HCT116 (cell line): ENCODE measurements around the gene ESPN. TPM values are rescaled to one million over a fixed set of nuclear protein-coding genes. Genes with fewer than 3 reads are reported as not detected.

Source experiments
- ATAC-seq: fragments of 200-7000 bp; cut with Tn5 transposase; 2 replicates; pipeline ENCODE4 v1.9.1; 2020; ENCODE audit warnings: mild to moderate bottlenecking, moderate library complexity
- BruUV-seq: library from RNA; stranded (reverse); fragments of 400-500 nt; replicated peaks from 2 replicates; lab custom pipeline; 2021; lab: Mats Ljungman, UMichigan
- CTCF ChIA-PET: fragments of 300-600 bp; sonication (Branson Sonifier 250); formaldehyde crosslinking; loops from one replicate; lab custom pipeline; 2021; ENCODE audit warnings: antibody characterized with exemption; lab: Charles Lee
- POLR2A ChIA-PET: fragments of 300-600, 350-600 bp; sonication (Branson Sonifier 250); formaldehyde crosslinking; loops from one replicate; lab custom pipeline; 2021; ENCODE audit warnings: antibody characterized with exemption; lab: Charles Lee
- RAD21 ChIA-PET, 2 experiments: fragments of 300-600 bp; sonication (Branson Sonifier 250); formaldehyde crosslinking; loops; one replicate each; lab custom pipeline; 2023; ENCODE audit warnings: low total read pairs in 2 of 2; ENCODE audit not compliant: uncharacterized antibody in 2 of 2, unreplicated experiment in 2 of 2, low non-redundant PET in 1 of 2; lab: Charles Lee
- DNase-seq: peaks from one replicate; pipeline ENCODE4 v3.0.0-alpha.2; 2010; ENCODE audit warnings: low read depth, low spot score
- H2AFZ ChIP-seq: fragments of 200-600 bp; shearing (Covaris generic), sonication (generic); 2 replicates; pipeline ENCODE4 v1.6.1; 2017; ENCODE audit warnings: low read depth, mixed run types, mixed read lengths, antibody characterized with exemption, low read length; ENCODE audit not compliant: poor library complexity, severe bottlenecking
- H3K27ac ChIP-seq: 2 replicates; pipeline ENCODE4 v1.5.1; 2012; ENCODE audit warnings: low read depth, low read length
- H3K27me3 ChIP-seq: fragments of 200-600 bp; sonication (generic); 2 replicates; pipeline ENCODE4 v1.6.1; 2016; ENCODE audit warnings: mixed run types, low read length, mixed read lengths; ENCODE audit not compliant: insufficient read depth
- H3K36me3 ChIP-seq, 2 experiments: fragments of 200-500 bp in 1 of 2; fragments of 200-600 bp in 1 of 2; sonication (Bioruptor generic) in 1 of 2; sonication (generic) in 1 of 2; 2 replicates each; pipeline versions ENCODE4 v1.5.1 to v1.6.1; 2014 to 2016; ENCODE audit warnings: low read length in 2 of 2, inconsistent platforms in 1 of 2, mixed read lengths in 1 of 2, mixed run types in 1 of 2; ENCODE audit not compliant: insufficient read depth in 2 of 2, control insufficient read depth in 1 of 2
- H3K4me1 ChIP-seq, 2 experiments: fragments of 200-600 bp in 1 of 2; sonication (generic) in 1 of 2; 2 replicates each; pipeline versions ENCODE4 v1.5.1 to v1.6.1; 2012 to 2017; ENCODE audit warnings: low read length in 2 of 2, inconsistent platforms in 1 of 2, mild to moderate bottlenecking in 1 of 2, mixed read lengths in 1 of 2, mixed run types in 1 of 2, moderate library complexity in 1 of 2; ENCODE audit not compliant: insufficient read depth in 2 of 2, control insufficient read depth in 1 of 2
- H3K4me2 ChIP-seq: fragments of 200-600 bp; sonication (generic); 2 replicates; pipeline ENCODE4 v1.6.1; 2017; ENCODE audit warnings: mixed run types, low read length, mixed read lengths
- H3K4me3 ChIP-seq, 2 experiments: fragments of 200-600 bp in 1 of 2; sonication (generic) in 1 of 2; replicated peaks in 1 of 2; 2 replicates each; pipeline ENCODE4 v1.5.1; 2011 to 2016; ENCODE audit warnings: low read length in 2 of 2, control low read depth in 1 of 2, low read depth in 1 of 2, mild to moderate bottlenecking in 1 of 2, mixed read lengths in 1 of 2, mixed run types in 1 of 2
- H3K79me2 ChIP-seq: fragments of 200-600 bp; sonication (generic); 2 replicates; pipeline ENCODE4 v1.6.1; 2017; ENCODE audit warnings: mild to moderate bottlenecking, mixed run types, low read length, moderate library complexity, mixed read lengths; ENCODE audit not compliant: insufficient read depth
- H3K9ac ChIP-seq: fragments of 200-600 bp; sonication (generic); 2 replicates; pipeline ENCODE4 v1.6.1; 2016; ENCODE audit warnings: low read length, mixed read lengths
- H3K9me2 ChIP-seq: fragments of 200-600 bp; sonication (generic), shearing (Covaris generic); 2 replicates; pipeline ENCODE4 v1.6.1; 2017; ENCODE audit warnings: mixed run types, mild to moderate bottlenecking, moderate library complexity; ENCODE audit not compliant: insufficient read depth
- H3K9me3 ChIP-seq, 2 experiments: fragments of 200-500 bp in 1 of 2; fragments of 200-600 bp in 1 of 2; sonication (Bioruptor generic) in 1 of 2; sonication (generic) in 1 of 2; 2 replicates each; pipeline ENCODE4 v1.6.1; 2014 to 2017; ENCODE audit warnings: low read length in 2 of 2, mixed read lengths in 2 of 2, inconsistent platforms in 1 of 2, low read depth in 1 of 2, mild to moderate bottlenecking in 1 of 2, mixed run types in 1 of 2, moderate library complexity in 1 of 2; ENCODE audit not compliant: control insufficient read depth in 1 of 2, insufficient read depth in 1 of 2
- H4K20me1 ChIP-seq: fragments of 200-600 bp; sonication (generic), shearing (Covaris generic); 2 replicates; pipeline ENCODE4 v1.6.1; 2017; ENCODE audit warnings: mixed run types, mild to moderate bottlenecking, moderate library complexity; ENCODE audit not compliant: insufficient read depth
- CBX3 ChIP-seq: IDR thresholded peaks from 2 replicates; pipeline ENCODE4 v1.6.1; 2012; ENCODE audit warnings: low read depth
- CEBPB ChIP-seq: IDR thresholded peaks from 2 replicates; pipeline ENCODE4 v1.6.1; 2012; ENCODE audit warnings: low read depth
- EZH2phosphoT487 ChIP-seq: fragments of 200-600 bp; IDR thresholded peaks from 2 replicates; pipeline ENCODE4 v1.6.1; 2018; ENCODE audit warnings: antibody characterized with exemption, borderline replicate concordance
- JUND ChIP-seq: IDR thresholded peaks from 2 replicates; pipeline ENCODE4 v1.6.1; 2012
- POLR2AphosphoS5 ChIP-seq: IDR thresholded peaks from 2 replicates; pipeline ENCODE4 v1.6.1; 2011; ENCODE audit warnings: mild to moderate bottlenecking, low read depth, low read length, moderate library complexity
- SIN3A ChIP-seq: IDR thresholded peaks from 2 replicates; pipeline ENCODE4 v1.6.1; 2012; ENCODE audit warnings: low read depth
- SP1 ChIP-seq: IDR thresholded peaks from 2 replicates; pipeline ENCODE4 v1.6.1; 2012; ENCODE audit warnings: low read depth
- SRF ChIP-seq: IDR thresholded peaks from 2 replicates; pipeline ENCODE4 v1.6.1; 2012; ENCODE audit warnings: low read depth
- TCF7L2 ChIP-seq: IDR thresholded peaks from 2 replicates; pipeline ENCODE4 v1.7.0; 2011; ENCODE audit warnings: borderline replicate concordance, inconsistent platforms; ENCODE audit not compliant: insufficient read depth, insufficient read length; ENCODE audit errors: extremely low read depth
- ZBTB33 ChIP-seq: IDR thresholded peaks from 2 replicates; pipeline ENCODE4 v1.6.1; 2011; ENCODE audit warnings: mild to moderate bottlenecking, low read length, moderate library complexity; ENCODE audit not compliant: insufficient replicate concordance; ENCODE audit errors: extremely low read depth
- ZFX ChIP-seq: fragments of 450-650 bp; IDR thresholded peaks from 2 replicates; pipeline ENCODE4 v1.6.1; 2017
- intact Hi-C: fragments of 100-400 bp; cut with micrococcal nuclease; formaldehyde crosslinking; loops from 2 replicates; pipeline ENCODE4 v1.10.0; 2022
- total RNA-seq: library from RNA; stranded (reverse); gene quantifications from one replicate; pipeline ENCODE4 v1.2.1, GENCODE V29; 2021; ENCODE audit not compliant: unreplicated experiment

ESPN gene
- total RNA-seq, 1 experiment from 2014 or later: 114 TPM

GRCh38 chr1:6508816-6509189 is 84.2 kb downstream of the ESPN start (continued):
- TF ChIP-seq ZBTB33 (no peak), CBX3 (no peak)

- TF ChIP-seq POLR2AphosphoS5: no peak
- no peak for TF ChIP-seq SRF
- no peak for TF ChIP-seq SP1
- TF ChIP-seq CEBPB: no peak
- TF ChIP-seq ZFX: no peak
- no peak for TF ChIP-seq EZH2phosphoT487
- TF ChIP-seq SIN3A: no peak
- TF ChIP-seq JUND: no peak
- TF ChIP-seq TCF7L2: no peak
- H3K27ac ChIP-seq: no peak overlapping the region
- H2AFZ ChIP-seq: no peak overlapping the region
- H3K9me3 ChIP-seq: no peaks in the 10 kb centered on the region
- H3K27me3 ChIP-seq: no peaks in the 10 kb centered on the region
- no peaks in the 10 kb centered on the region for H3K9me2 ChIP-seq
- CTCF ChIA-PET: no interaction called here
- H3K4me3 ChIP-seq: no peak overlapping the region
- POLR2A ChIA-PET: no interaction called here
- ATAC-seq: no peak
- H3K36me3 ChIP-seq: no peaks in the 10 kb centered on the region
- RAD21 ChIA-PET: no interaction called here
- H3K79me2 ChIP-seq: no peaks in the 10 kb centered on the region
- DNase-seq: no peak
- no TSS peak for BruUV-seq
- H4K20me1 ChIP-seq: no peaks in the 10 kb centered on the region
- H3K4me2 ChIP-seq: no peak overlapping the region
- H3K4me1 ChIP-seq: no peaks in the 10 kb centered on the region
- H3K9ac ChIP-seq: no peak overlapping the region
- intact Hi-C loops: no loop called here
Observed at GRCh38 chr1:6509220-6509918, 84.8 kb downstream of the ESPN start.
